ENCODE measurements around the gene ATPAF1. TPM values are rescaled to one million over a fixed set of nuclear protein-coding genes. Genes with fewer than 3 reads are reported as not detected.

The ATPAF1 gene
- total RNA-seq, 1 experiment from 2014 or later = 62.9 TPM

DNA sequence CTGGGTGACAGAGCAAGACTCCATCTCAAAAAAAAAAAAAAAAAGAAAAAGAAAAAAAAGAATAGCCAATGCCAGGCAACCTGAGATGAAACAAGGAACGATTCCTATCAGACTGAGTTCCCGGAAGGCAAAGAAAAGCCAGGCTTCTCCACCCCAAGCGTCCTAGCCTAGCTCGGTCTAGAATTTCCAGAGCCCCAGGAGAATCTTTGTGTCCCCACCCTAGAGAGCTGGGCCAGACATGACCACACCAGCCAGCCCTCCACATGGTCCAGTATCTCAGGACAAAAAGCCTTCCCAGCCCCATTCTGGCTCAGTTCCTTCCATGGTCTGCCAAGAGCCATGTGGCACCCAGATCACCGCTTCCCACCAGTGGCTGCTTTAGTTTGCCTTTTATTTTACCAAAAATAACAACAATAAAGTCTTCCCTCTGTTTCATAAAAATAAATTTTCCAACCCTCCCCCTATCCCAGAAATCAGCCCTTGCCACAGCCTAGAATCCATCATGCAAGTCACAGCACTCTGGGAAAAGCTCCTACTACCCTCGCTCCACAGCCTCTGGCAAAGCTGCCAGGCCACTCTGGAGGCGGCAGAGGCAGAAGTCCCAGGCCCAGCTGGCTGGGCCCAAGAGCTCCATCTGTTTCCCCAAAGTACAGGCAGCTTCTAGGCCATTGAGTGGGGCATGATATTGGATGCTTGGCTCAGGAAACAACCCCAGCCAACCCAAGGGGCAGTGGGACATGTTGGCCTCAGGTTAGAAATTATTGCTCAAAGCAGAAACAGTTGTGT, 60.6 kb downstream of the ATPAF1 start:
- in situ Hi-C loops (cut with HindIII; ENCODE audit: low pct_unique_long_range_greater_than_20kb, low sequenced_read_pairs) = no loop called here
- no peak for DNase-seq (ENCODE audit: low read depth, low spot score)

DNA sequence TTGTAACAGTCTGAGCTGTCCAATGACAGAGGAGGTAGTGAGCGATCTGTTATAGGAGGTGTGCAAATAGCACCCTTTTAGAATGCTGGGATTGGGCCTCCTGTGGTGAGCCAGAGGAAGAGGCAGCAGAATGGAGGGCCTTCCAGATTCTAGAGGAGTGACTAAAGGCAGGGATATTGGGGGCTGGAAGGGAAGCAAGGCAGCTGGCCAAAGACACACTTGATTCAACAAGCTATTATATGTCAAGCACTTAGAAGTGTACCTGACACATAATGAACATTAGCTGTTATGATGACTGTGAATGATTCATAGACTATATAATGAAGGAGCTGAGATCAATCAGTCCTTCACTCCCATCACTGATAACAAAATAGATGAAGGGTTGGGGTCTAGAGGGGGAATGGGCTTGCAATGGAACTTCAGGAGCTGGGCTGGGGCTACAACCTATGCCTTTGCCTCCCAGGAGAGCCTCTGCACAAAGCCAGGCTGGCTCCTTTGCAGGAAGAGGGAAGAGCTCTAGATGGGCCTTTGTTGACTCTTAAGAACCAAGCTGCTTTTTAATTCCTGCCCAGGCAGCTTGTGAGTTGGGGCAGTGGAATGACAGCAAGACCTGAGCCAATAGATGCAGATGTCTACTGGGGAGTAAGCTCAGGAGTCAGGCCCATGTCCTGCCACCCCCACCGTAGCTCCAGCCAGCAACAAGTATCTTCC, 61.8 kb downstream of the ATPAF1 start:
- in situ Hi-C loops (cut with HindIII; ENCODE audit: low pct_unique_long_range_greater_than_20kb, low sequenced_read_pairs) = no loop called here
- DNase-seq (ENCODE audit: low read depth, low spot score) = no peak

GRCh38 chr1:46605232-46605631, 62.9 kb downstream of the ATPAF1 start:
- in situ Hi-C loops (cut with HindIII; ENCODE audit: low pct_unique_long_range_greater_than_20kb, low sequenced_read_pairs) = no loop called here
- no peak for DNase-seq (ENCODE audit: low read depth, low spot score)

- in situ Hi-C loops (cut with HindIII; ENCODE audit: low pct_unique_long_range_greater_than_20kb, low sequenced_read_pairs) = no loop called here
- DNase-seq (ENCODE audit: low read depth, low spot score) = peak; percentile 93
Observed at GRCh38 chr1:46603858-46604549, 64.2 kb downstream of the ATPAF1 start, which contains the start of gene MKNK1. TSS of gene MKNK1 (minus strand) at chr1:46604268. CDS start at chr1:46583327, 20,941 bp downstream.

DNA sequence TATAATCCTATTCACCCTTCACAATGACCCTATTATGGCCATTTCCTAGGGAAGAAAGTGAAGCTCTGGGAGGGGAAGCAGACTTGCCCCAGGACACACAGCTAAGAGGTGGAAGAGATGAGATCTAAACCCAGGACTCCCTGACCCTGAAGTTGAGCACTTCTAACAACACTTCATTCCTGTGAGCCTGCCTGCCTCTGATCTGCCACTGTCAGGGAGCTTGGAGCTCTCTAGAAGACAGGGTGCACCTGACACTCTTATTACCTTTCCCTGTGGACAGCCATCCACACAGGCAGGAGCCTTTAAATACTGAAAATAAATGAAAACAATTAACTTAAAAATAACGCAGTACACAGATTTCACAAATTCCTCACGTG, 64.7 kb downstream of the ATPAF1 start:
- in situ Hi-C loops (cut with HindIII; ENCODE audit: low pct_unique_long_range_greater_than_20kb, low sequenced_read_pairs) = no loop called here
- DNase-seq (ENCODE audit: low read depth, low spot score) = peak; percentile 27

GRCh38 chr1:46601257-46602007, 66.7 kb downstream of the ATPAF1 start:
- DNase-seq (ENCODE audit: low read depth, low spot score) = no peak
- in situ Hi-C loops (cut with HindIII; ENCODE audit: low pct_unique_long_range_greater_than_20kb, low sequenced_read_pairs) = no loop called here

- in situ Hi-C loops (cut with HindIII; ENCODE audit: low pct_unique_long_range_greater_than_20kb, low sequenced_read_pairs) = no loop called here
- DNase-seq (ENCODE audit: low read depth, low spot score) = no peak
Observed at GRCh38 chr1:46599059-46599970, 68.8 kb downstream of the ATPAF1 start.

DNA sequence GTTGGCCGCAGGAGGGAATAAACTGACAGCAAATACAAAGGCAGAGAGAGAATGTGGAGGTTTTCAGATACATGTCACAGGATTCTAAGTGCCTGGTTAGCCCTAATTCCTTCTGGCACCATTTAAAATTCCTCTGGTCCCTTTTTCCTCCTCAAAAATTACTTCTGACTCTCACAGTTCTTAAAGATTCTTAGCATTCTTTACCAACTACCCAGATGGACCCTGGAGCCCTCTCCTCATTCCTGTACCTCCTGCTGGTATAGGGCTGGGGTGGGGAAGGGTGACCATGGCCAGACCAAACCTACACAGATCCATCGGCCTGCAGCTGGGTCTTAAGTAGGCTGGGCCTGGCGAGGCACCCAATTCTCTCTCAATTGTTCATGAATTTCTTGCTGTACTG, 71.3 kb downstream of the ATPAF1 start:
- in situ Hi-C loops (cut with HindIII; ENCODE audit: low pct_unique_long_range_greater_than_20kb, low sequenced_read_pairs) = no loop called here
- no peak for DNase-seq (ENCODE audit: low read depth, low spot score)

- DNase-seq (ENCODE audit: low read depth, low spot score) = no peak
- in situ Hi-C loops (cut with HindIII; ENCODE audit: low pct_unique_long_range_greater_than_20kb, low sequenced_read_pairs) = no loop called here
Observed at GRCh38 chr1:46596036-46596435, 72.1 kb downstream of the ATPAF1 start.

DNA sequence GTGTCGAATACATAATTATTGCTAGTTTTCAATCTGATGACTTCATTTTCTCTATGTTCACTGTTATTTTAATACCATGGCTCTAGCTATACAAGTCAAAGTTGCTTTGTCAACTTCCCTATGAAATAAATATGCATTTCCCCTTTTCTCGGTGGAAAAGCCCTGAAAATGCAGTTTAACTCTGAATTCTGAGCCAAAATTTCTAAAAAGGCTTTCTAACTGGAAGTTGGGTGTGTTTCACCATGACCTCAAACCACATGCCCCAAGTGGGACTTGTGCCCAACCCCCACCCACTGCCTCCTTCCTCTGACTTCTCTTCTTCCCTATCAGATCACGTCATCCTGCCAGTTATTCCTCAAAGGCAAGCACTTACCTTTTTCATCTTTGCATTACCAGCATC, 73.0 kb downstream of the ATPAF1 start:
- in situ Hi-C loops (cut with HindIII; ENCODE audit: low pct_unique_long_range_greater_than_20kb, low sequenced_read_pairs) = no loop called here
- no peak for DNase-seq (ENCODE audit: low read depth, low spot score)

GRCh38 chr1:46594063-46594462, 74.1 kb downstream of the ATPAF1 start:
- DNase-seq (ENCODE audit: low read depth, low spot score) = no peak
- in situ Hi-C loops (cut with HindIII; ENCODE audit: low pct_unique_long_range_greater_than_20kb, low sequenced_read_pairs) = no loop called here

DNA sequence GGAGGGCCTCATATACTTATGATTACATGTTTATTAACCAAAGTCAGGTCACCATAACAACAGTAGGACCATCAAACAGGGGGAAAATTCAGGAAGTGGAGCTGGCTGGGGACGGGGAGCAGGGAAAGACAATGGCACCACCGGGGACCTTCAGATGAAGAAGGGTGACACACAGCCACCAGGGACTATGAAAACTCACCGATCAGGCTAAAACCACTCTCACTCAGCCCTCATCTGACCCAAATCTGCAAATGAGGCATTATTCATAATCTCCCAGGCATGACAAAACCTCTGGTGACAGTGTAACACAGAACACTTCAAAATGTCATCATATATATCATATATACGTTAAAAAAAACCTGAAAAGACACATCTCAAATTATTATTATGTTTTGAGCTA, 75.3 kb downstream of the ATPAF1 start:
- in situ Hi-C loops (cut with HindIII; ENCODE audit: low pct_unique_long_range_greater_than_20kb, low sequenced_read_pairs) = no loop called here
- DNase-seq (ENCODE audit: low read depth, low spot score) = no peak

DNA sequence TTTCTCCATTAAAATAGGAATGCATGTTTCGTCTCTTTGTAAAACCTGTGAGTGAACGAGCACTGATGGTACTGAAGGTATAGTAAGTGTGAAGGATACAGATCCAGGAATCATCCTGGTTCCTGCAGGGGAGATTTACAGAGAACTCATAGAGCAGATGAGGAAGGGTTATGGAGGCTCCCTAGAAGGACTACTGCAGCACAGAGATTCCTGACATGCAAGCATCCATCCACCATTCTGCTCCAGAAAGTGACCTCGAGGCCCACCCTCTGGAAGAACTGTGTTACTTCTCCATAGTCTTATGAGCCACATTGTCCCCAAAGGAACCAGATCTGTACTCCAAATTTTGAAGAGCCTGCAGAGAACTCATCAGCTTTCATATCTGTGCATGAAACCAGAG, 78.6 kb downstream of the ATPAF1 start:
- in situ Hi-C loops (cut with HindIII; ENCODE audit: low pct_unique_long_range_greater_than_20kb, low sequenced_read_pairs) = no loop called here
- no peak for DNase-seq (ENCODE audit: low read depth, low spot score)

DNA sequence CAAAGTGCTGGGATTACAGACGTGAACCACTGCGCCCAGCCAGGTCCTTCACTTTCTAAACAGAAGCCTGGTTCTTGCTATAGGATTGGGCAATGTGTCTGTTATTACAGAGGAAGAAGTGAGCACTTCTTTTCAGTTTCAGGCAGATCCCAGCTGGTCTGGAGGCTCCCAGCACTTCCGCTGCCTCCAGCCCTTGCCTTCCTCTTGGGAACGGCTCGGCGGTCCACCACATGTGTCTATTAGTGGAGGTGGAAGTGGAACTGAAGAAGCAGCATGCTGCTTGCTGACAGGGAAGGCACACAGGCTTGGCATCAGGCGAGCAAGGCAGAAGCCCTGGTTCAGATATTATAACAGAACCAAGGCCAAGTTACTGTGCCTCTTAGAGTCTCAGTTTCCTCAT, 81.1 kb downstream of the ATPAF1 start:
- DNase-seq (ENCODE audit: low read depth, low spot score) = no peak
- in situ Hi-C loops (cut with HindIII; ENCODE audit: low pct_unique_long_range_greater_than_20kb, low sequenced_read_pairs) = no loop called here

DNA sequence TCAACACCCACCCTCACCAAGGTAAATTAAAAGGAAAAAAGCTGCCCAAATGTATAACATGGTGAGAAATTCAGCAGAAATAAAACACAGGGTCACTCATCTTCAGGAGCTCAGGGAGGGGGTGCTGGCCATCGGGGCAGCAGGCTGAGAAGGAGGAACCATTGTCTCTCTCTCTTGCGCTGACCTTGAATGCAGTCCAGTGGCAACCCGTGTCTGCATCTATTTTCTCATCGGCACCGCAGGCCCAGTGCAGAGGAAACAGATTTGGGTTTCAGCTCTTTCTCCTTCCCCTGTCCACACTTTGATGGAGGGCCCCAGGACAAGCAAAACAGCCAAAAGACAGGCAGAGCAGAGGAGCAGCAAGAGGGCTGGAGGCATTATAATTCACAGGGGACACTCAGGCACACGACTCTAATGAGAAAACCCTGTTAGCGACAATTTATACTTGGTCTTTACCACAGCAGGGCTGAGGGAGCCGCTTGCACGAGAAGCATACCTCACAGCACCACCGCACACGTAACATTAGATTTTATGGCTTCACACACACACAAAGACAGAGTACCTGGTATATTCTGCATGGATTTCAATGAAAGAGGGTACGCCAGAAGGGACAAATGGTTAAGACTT, 82.7 kb downstream of the ATPAF1 start:
- DNase-seq (ENCODE audit: low read depth, low spot score) = no peak
- in situ Hi-C loops (cut with HindIII; ENCODE audit: low pct_unique_long_range_greater_than_20kb, low sequenced_read_pairs) = no loop called here

GRCh38 chr1:46583494-46583893, 84.7 kb downstream of the ATPAF1 start:
- no peak for DNase-seq (ENCODE audit: low read depth, low spot score)
- in situ Hi-C loops (cut with HindIII; ENCODE audit: low pct_unique_long_range_greater_than_20kb, low sequenced_read_pairs) = no loop called here

DNA sequence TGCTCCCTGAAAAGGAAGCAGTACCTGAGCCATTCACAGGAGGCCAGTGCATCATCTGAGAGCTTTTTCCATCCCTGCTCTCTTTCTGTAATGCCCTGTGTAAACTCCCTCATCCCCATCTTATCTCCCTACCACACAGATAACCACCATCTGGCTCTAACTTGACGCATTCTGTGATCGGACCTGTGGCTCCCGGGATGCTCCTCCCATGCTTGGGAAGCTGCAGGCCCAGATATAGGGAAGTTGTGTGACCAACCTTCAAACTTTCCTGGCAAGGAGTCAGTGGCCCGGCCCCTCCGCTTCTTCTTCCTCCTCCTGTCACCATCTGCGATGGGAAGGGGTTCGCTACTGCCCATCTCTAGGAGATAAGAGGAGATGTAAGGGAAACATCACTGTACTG, 85.2 kb downstream of the ATPAF1 start:
- in situ Hi-C loops (cut with HindIII; ENCODE audit: low pct_unique_long_range_greater_than_20kb, low sequenced_read_pairs) = no loop called here
- no peak for DNase-seq (ENCODE audit: low read depth, low spot score)

Measured in SK-MEL-5 (cell line).